ENCODE data around the gene CDH4.

CDH4 gene

DNA sequence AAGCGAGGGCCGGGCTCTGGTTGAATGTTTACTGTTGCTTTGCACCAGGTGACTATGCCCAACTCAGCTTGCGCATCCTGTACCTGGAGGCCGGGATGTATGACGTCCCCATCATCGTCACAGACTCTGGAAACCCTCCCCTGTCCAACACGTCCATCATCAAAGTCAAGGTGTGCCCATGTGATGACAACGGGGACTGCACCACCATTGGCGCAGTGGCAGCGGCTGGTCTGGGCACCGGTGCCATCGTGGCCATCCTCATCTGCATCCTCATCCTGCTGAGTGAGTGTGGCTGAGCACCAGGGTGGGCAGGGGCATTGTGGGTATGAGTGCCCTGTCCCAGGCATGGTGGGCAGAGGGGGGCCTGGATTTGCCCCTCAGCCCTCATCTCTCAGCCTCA lies 677.5 kb downstream of the CDH4 start:
- TF ChIP-seq EGR1 (IDR thresholded peaks at IDR 0.05) (no peak), TEAD4 (IDR thresholded peaks at IDR 0.05) (no peak), ZBTB7A (IDR thresholded peaks at IDR 0.05; ENCODE audit: low read depth) (no peak), CREB1 (IDR thresholded peaks at IDR 0.05; ENCODE audit: low read depth) (no peak), RAD21 (IDR thresholded peaks at IDR 0.05; ENCODE audit: low read depth) (no peak), FOXM1 (IDR thresholded peaks at IDR 0.05; ENCODE audit: borderline replicate concordance, low read depth) (no peak), TAF1 (IDR thresholded peaks at IDR 0.05; ENCODE audit: low read depth) (no peak), YY1 (IDR thresholded peaks at IDR 0.05; ENCODE audit: low read depth) (no peak), EP300 (IDR thresholded peaks at IDR 0.05; ENCODE audit: borderline replicate concordance) (no peak), CEBPB (IDR thresholded peaks at IDR 0.05) (no peak), NFIC (IDR thresholded peaks at IDR 0.05) (no peak), TCF12 (IDR thresholded peaks at IDR 0.05; ENCODE audit: low read depth) (no peak)
- TF ChIP-seq, protein P1, sequence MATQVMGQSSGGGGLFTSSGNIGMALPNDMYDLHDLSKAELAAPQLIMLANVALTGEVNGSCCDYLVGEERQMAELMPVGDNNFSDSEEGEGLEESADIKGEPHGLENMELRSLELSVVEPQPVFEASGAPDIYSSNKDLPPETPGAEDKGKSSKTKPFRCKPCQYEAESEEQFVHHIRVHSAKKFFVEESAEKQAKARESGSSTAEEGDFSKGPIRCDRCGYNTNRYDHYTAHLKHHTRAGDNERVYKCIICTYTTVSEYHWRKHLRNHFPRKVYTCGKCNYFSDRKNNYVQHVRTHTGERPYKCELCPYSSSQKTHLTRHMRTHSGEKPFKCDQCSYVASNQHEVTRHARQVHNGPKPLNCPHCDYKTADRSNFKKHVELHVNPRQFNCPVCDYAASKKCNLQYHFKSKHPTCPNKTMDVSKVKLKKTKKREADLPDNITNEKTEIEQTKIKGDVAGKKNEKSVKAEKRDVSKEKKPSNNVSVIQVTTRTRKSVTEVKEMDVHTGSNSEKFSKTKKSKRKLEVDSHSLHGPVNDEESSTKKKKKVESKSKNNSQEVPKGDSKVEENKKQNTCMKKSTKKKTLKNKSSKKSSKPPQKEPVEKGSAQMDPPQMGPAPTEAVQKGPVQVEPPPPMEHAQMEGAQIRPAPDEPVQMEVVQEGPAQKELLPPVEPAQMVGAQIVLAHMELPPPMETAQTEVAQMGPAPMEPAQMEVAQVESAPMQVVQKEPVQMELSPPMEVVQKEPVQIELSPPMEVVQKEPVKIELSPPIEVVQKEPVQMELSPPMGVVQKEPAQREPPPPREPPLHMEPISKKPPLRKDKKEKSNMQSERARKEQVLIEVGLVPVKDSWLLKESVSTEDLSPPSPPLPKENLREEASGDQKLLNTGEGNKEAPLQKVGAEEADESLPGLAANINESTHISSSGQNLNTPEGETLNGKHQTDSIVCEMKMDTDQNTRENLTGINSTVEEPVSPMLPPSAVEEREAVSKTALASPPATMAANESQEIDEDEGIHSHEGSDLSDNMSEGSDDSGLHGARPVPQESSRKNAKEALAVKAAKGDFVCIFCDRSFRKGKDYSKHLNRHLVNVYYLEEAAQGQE (IDR thresholded peaks at IDR 0.05; ENCODE audit: low read depth): no peak
- TF ChIP-seq, protein P2, sequence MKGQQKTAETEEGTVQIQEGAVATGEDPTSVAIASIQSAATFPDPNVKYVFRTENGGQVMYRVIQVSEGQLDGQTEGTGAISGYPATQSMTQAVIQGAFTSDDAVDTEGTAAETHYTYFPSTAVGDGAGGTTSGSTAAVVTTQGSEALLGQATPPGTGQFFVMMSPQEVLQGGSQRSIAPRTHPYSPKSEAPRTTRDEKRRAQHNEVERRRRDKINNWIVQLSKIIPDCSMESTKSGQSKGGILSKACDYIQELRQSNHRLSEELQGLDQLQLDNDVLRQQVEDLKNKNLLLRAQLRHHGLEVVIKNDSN (IDR thresholded peaks at IDR 0.05): no peak
- TF ChIP-seq, protein P3, sequence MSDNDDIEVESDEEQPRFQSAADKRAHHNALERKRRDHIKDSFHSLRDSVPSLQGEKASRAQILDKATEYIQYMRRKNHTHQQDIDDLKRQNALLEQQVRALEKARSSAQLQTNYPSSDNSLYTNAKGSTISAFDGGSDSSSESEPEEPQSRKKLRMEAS (IDR thresholded peaks at IDR 0.05): no peak

DNA sequence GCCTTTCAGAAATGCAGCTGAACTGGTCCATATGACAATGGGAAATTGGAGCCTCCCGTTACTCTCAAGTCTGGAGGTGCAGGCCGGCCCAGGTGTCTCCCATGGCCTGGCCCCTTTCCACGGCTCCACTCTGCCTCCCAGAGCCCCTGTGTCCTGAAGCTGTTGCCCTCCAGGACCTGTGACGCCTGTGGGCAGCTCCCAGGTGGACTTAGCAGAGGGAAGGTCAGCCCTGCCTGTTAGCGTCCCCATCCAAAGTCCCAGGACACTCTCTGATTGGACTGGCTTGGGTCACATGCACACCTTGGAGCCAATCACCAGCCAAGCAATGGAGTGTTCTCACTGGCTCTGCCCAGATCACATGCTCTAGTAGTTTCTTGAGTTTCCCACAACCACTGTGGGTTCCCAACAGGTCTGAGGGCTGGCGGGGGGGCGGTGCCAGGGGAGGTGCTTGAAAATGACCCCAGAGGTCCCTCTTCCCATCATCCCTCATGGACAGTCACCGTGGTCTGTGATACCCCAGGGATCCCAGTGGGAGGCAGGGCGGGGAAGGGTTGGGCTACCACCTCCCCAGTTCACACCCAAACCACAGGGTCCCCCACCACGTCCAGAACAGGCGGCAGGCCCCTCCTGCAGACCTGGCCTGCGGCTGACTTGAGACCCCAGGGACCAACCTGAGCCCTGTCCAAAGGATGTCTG lies 678.1 kb downstream of the CDH4 start:
- TF ChIP-seq, protein P2 (IDR thresholded peaks at IDR 0.05): peak; percentile 67
- TF ChIP-seq, protein P3 (IDR thresholded peaks at IDR 0.05): no peak

DNA sequence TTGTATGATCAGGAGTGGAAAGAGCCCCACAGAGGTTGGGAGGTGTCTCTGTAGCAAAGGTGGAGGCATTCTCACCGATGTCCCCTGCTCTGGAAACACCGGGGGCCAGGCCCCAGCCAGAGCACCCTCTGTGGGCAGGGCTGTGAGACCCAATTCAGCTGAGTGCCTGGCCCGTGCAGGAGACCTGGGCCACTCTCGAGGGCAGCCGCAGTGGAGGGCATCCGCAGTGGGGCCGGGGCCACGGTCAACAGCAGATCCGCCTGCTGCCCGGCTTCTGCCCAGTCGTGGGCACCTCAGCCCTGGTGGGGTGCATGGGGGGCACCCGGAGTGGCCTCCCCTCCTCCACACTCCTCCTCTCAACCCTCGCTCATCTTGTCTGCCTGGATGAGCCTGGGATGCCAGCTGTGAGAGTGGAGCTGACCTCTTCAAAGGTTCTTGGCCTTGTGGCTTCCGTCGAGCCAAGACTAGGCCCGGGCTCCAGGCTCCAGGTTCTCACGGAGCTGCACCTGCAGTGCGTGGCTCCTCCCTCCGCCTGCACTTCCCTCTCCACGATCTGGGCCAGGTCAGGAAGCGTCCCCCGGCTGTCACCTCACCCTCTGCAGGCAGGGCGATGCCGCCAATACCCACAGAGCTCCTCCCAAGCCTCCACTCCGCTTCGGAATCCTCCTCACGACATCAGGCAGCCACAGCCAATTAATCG lies 678.9 kb downstream of the CDH4 start:
- TF ChIP-seq CEBPB (IDR thresholded peaks at IDR 0.05): no peak
- TF ChIP-seq EGR1 (IDR thresholded peaks at IDR 0.05): no peak
- TF ChIP-seq NFIC (IDR thresholded peaks at IDR 0.05): no peak
- no peak for TF ChIP-seq EP300 (IDR thresholded peaks at IDR 0.05; ENCODE audit: borderline replicate concordance)
- TF ChIP-seq ZBTB7A (IDR thresholded peaks at IDR 0.05; ENCODE audit: low read depth): no peak
- TF ChIP-seq, protein P3 (IDR thresholded peaks at IDR 0.05): no peak
- TF ChIP-seq TCF12 (IDR thresholded peaks at IDR 0.05; ENCODE audit: low read depth): no peak
- no peak for TF ChIP-seq TEAD4 (IDR thresholded peaks at IDR 0.05)
- TF ChIP-seq RAD21 (IDR thresholded peaks at IDR 0.05; ENCODE audit: low read depth): no peak
- no peak for TF ChIP-seq TAF1 (IDR thresholded peaks at IDR 0.05; ENCODE audit: low read depth)
- TF ChIP-seq CREB1 (IDR thresholded peaks at IDR 0.05; ENCODE audit: low read depth): no peak

DNA sequence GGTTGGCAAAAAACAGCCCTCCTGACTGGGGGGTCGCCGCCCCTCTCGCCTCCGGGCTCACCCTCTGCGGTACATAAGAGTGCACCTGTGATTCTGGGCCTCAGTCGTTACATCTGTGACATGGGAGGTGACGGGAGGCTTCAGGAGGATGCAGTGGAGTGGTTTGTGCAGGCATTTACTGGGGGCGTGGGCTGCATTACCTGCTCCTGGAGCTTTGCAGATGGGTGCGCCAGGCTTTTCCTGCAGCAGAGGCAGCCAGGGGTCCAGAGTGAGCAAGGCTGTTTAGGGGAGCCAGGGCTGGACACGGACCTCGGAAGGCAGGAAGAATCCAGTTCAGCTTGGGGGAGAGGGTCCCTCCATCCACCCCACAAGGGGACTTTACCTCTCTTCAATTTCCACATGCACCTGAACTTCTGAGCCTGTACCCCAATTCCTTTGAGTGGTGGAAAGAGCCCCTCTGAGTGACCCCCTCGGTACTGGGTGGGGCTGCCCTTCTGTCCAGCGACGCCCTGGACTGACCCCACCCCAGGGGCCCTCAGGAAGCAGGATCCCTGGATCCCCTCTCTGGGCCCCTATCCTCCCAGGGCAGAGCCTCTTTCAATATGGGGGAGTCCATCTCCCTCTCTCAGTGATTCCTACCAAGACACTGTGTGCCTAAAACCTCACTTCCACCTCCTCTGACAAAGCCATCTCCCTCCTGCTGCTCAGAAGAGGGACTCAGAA lies 679.6 kb downstream of the CDH4 start:
- TF ChIP-seq YY1 (IDR thresholded peaks at IDR 0.05; ENCODE audit: low read depth): no peak
- TF ChIP-seq, protein P1 (IDR thresholded peaks at IDR 0.05; ENCODE audit: low read depth): no peak
- no peak for TF ChIP-seq NFIC (IDR thresholded peaks at IDR 0.05)
- TF ChIP-seq TCF12 (IDR thresholded peaks at IDR 0.05; ENCODE audit: low read depth): no peak
- TF ChIP-seq, protein P3 (IDR thresholded peaks at IDR 0.05): no peak
- TF ChIP-seq ZBTB7A (IDR thresholded peaks at IDR 0.05; ENCODE audit: low read depth): no peak
- TF ChIP-seq TAF1 (IDR thresholded peaks at IDR 0.05; ENCODE audit: low read depth): no peak
- TF ChIP-seq CREB1 (IDR thresholded peaks at IDR 0.05; ENCODE audit: low read depth): no peak
- TF ChIP-seq RAD21 (IDR thresholded peaks at IDR 0.05; ENCODE audit: low read depth): no peak
- TF ChIP-seq TEAD4 (IDR thresholded peaks at IDR 0.05): no peak
- TF ChIP-seq CEBPB (IDR thresholded peaks at IDR 0.05): no peak
- TF ChIP-seq, protein P2 (IDR thresholded peaks at IDR 0.05): no peak
- no peak for TF ChIP-seq EGR1 (IDR thresholded peaks at IDR 0.05)
- no peak for TF ChIP-seq EP300 (IDR thresholded peaks at IDR 0.05; ENCODE audit: borderline replicate concordance)
- no peak for TF ChIP-seq FOXM1 (IDR thresholded peaks at IDR 0.05; ENCODE audit: borderline replicate concordance, low read depth)

All from Ishikawa (cell line).